ENCODE results near the gene MTMR10.

MTMR10 gene

GRCh38 chr15:30953731-30954378, 37.6 kb downstream of the MTMR10 start:
- DNase-seq = no peak

DNA sequence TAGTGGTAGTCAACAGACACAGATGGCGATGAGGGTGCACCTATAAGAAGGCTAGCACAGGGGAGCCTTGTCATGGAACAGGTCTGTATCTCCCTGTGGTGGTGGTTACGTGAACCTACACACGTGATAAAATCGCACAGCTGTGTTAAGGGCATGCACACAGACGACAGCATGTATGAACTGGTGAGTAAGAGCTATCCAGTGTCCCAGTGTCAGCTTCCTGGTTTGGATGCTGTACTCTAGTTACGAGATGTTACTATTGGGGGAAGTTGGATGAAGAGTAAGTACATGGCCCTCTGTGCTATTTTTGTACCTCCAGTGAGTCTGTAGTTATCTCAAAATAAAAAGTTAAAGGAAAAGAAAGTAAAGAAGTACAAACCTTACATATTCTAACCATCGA, 38.2 kb downstream of the MTMR10 start:
- no peak for DNase-seq

DNA sequence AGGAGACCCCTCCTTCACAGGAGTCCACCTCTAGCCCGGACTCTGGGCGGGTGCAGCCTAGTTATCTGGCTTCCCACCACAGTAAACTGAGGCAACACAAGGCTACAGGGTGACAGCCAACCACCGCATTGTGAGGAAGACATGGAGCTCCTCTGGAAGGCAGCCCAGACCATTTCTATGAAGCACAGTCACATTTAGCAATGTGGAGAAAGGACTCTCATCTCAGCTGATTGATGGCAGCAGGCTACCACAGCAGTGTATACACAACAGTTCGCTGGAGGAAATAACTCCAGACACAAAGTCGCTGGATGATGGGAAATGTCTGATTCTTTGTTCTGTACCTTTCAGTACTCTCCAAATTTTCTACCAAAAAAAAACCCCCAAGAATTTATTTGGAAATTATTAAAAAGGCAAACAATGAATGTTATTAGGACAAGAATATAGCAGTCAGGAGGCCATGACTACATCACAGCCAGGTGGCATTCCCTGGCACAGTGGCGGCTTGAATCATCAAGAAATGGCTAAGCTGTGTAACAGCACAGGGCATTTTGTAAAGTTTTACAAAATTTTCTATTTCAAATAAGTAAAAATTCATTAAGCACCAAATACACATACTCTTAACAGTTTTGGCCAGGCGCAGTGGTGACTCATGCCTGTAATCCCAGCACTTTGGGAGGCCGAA, 47.6 kb downstream of the MTMR10 start:
- no peak for DNase-seq

GRCh38 chr15:30941520-30941919, 49.9 kb downstream of the MTMR10 start:
- no peak for DNase-seq

DNA sequence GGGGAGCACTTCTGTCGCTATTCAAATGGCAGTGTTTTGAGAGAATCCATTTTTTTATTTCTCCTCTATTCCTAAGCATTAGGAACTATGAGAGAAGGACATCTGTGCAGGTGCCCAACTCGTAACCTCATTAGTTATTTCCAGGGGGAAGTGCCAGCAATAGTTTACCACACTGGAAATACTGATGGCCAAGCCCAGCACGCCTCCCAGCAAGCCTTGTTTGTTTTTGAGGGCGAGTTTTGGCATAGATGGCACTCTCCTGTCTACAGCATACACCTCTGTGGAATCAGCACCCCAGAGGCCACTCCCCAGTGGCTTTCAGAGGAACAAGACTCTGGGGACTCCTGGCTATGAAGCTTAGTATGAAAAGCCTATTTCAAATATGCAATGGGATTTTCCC, 51.1 kb downstream of the MTMR10 start:
- DNase-seq = no peak

- DNase-seq = no peak
Observed at GRCh38 chr15:30939161-30939560, 52.3 kb downstream of the MTMR10 start.

DNA sequence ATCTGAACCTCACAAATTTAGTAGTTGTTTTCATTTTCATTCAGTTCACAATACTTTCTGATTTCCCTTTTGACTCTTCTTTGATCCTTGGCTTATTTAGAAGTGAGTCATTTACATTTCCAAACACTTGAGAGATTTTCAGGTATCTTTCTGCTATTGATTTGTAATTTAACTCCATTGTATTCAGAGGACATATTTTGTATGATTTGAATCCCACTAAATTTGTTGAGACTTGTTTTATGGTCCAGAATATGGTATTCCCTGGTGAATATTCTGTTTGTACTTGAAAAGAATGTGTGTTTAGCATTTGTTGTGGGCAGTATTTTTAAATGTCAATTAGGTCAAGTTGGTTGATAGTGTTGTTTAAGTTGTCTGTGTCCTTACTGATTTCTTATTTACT, 58.1 kb downstream of the MTMR10 start:
- no peak for DNase-seq

DNA sequence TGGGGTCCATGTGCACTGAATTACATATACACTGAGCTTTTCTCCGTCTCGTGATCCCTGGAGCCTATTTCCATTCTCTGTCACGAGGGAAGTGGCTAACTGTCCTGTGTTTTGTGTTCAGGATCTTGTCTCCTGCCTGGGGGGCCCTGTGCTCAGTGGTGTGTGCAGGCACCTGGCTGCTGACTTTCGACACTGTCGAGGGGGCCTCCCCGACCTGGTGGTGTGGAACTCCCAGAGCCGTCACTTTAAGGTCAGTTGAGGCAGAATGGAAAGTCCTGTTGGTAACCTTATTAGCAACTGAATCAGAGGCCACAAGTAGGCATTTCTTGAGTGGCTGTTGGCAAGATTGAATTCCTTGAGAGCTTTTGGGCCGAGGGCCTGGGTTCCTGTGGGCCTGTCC, 61.0 kb downstream of the MTMR10 start:
- no peak for DNase-seq

DNA sequence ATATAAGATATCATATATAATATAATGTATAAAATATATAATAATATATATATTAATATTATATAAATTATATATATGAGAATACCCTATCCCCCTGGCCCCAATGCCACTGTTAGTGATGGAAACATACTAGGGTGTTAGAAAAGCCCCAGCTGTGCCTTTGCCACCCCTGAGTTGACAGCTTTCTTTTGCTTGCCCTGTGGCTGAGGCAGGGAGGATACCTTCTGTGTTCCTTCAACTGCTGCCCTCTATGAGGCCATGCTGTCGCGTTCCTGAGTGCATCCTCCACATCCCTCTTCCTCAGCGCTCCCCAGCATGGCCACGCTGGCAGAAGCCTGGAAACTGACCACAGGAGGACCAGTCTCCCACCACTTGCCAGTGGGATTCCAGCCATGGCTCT, 61.4 kb downstream of the MTMR10 start:
- no peak for DNase-seq

DNA sequence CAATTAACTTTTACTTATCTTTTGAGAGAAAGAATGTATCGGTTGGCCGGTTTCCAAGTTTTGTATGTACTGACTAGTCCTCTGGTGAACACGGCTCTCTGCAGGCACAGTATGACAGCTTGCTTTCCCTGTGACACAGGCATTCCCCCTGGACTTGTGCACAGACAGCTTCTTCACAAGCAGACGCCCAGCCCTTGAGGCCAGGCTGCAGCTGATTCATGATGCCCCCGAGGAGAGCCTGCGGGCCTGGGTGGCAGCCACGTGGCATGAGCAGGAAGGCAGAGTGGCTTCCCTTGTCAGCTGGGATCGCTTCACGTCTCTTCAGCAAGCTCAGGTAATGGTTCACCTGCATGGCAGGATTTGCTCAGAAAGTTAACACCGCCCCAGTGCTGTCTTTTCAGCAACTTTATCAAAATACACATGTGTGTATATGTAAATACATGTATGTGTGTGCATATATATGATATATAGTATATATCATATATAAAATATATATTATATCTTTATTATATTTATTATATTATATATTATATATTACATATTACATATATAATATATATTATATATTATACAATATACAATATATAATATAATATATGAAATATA, 62.3 kb downstream of the MTMR10 start:
- DNase-seq = no peak

DNA sequence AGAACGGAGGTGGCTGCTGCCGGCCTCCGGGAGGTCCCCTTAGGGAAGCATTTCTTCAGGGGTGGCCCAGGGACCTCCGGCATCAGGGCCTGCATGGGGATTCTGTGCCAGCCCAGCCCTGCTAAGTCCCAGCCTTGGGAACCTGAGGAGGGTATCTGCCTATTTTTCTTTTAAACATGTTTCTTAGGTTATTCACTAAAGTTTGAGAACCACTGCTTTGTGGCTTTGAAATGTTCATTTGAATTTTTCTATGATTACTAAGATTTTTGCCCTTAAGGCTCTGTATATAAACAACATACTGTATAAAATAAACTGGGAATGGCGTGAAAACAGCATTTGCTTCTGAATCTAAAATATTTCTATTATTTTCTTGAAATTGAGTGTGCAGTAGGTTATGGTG, 63.4 kb downstream of the MTMR10 start:
- no peak for DNase-seq

GRCh38 chr15:30927148-30927761, 64.2 kb downstream of the MTMR10 start:
- no peak for DNase-seq

- DNase-seq = no peak
Observed at GRCh38 chr15:30926161-30926560, 65.3 kb downstream of the MTMR10 start.

GRCh38 chr15:30925686-30926085, 65.7 kb downstream of the MTMR10 start:
- no peak for DNase-seq

DNA sequence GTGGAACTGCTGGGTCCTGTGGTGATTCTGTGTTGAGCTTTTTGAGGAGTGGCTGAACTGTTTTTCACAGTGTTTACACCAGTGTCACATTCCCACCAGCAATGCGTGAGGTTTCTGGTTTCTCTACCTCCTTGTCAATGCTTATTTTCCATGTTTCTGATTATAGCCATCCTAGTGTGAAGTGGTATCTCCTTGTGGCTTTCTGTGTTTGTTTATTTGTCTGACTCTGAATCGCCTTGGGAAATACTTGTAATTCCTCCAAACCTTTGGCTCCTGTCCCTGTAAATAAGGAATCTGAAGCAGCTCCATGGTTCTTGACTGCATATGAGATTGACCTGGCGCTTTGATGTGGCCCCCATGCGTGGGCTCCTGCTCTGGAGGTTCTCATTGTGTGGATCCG, 67.1 kb downstream of the MTMR10 start:
- DNase-seq = no peak

DNA sequence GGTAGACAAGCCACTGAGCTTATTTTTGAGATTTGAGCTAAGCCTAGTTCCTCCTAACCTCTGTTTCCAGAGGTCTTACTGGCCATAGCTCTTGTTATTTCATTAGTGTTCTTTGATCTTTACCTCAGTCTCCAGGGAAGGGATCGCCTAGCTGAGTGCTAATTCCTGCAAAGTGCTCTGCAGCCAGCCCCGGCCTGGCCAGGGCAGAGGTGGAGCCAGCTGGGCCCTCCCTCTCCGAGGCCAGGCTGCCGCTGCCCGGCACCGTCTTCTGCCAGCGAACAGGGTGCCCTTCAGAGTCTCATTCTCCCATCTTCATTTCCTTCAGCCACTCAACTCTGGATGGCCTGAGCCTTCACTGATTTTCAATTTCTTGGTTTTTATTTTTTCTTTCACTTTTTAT, 68.0 kb downstream of the MTMR10 start:
- no peak for DNase-seq

- DNase-seq = no peak
Observed at GRCh38 chr15:30922480-30923311, 68.7 kb downstream of the MTMR10 start.

- no peak for DNase-seq
Observed at GRCh38 chr15:30921781-30922479, 69.5 kb downstream of the MTMR10 start.

GRCh38 chr15:30921106-30921505, 70.3 kb downstream of the MTMR10 start:
- DNase-seq = no peak

- no peak for DNase-seq
Observed at GRCh38 chr15:30919877-30920550, 71.4 kb downstream of the MTMR10 start.

GRCh38 chr15:30918366-30918765, 73.1 kb downstream of the MTMR10 start:
- DNase-seq = no peak

DNA sequence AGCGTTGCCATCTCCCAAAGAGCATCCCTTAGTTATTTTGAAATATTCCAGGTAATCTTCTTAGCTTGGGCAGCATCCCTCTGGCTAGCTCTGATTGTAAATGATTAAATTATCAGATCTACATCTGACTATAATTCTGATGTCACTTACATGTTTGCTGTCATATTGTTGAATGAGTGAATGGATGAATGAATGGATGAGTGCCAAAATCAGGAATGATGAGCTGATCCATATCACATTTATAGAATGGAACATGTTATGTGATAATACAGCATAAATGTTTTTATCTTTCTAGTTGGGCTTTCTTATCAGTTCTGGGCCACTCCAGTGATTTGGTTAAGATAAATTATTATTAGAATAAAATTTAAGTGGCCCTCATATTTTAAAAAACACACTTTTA, 73.8 kb downstream of the MTMR10 start:
- no peak for DNase-seq
